Ishikawa (cell line): ENCODE measurements around the gene GNAO1.

Experiments
- EGR1 ChIP-seq: IDR thresholded peaks from 2 replicates; pipeline ENCODE4 v1.6.1; 2012
- EP300 ChIP-seq: IDR thresholded peaks from 2 replicates; pipeline ENCODE4 v1.6.1; 2012; ENCODE audit warnings: borderline replicate concordance
- FOXM1 ChIP-seq: IDR thresholded peaks from 2 replicates; pipeline ENCODE4 v1.6.1; 2012; ENCODE audit warnings: low read depth, borderline replicate concordance
- MAX ChIP-seq: IDR thresholded peaks from 2 replicates; pipeline ENCODE4 v1.6.1; 2012
- REST ChIP-seq: IDR thresholded peaks from 2 replicates; pipeline ENCODE4 v1.6.1; 2012; ENCODE audit warnings: low read depth, mild to moderate bottlenecking
- TAF1 ChIP-seq: IDR thresholded peaks from 2 replicates; pipeline ENCODE4 v1.6.1; 2012; ENCODE audit warnings: low read depth, mild to moderate bottlenecking
- TCF12 ChIP-seq: IDR thresholded peaks from 2 replicates; pipeline ENCODE4 v1.6.1; 2012; ENCODE audit warnings: low read depth
- TEAD4 ChIP-seq: IDR thresholded peaks from 2 replicates; pipeline ENCODE4 v1.6.1; 2012
- YY1 ChIP-seq: IDR thresholded peaks from 2 replicates; pipeline ENCODE4 v1.6.1; 2012; ENCODE audit warnings: low read depth

GRCh38 chr16:56264609-56264972, 73.3 kb downstream of the GNAO1 start:
- TF ChIP-seq EGR1 (no peak), TEAD4 (no peak), MAX (no peak), TCF12 (no peak), FOXM1 (no peak), TAF1 (no peak), YY1 (no peak), EP300 (no peak), REST (no peak)
